IMR-90 (cell line): ENCODE measurements around the gene RAB42.

Experiments
- BHLHE40 ChIP-seq: fragments of 150-350 bp; IDR thresholded peaks from 2 replicates; pipeline ENCODE4 v1.6.1; 2016; ENCODE audit warnings: mild to moderate bottlenecking, low read depth, low read length
- CEBPB ChIP-seq: IDR thresholded peaks from 2 replicates; pipeline ENCODE4 v1.6.1; 2012; ENCODE audit warnings: low read depth, low read length, improper control_type of control experiment
- CTCF ChIP-seq: conservative IDR thresholded peaks from 2 replicates; pipeline ENCODE4 v1.5.1; 2012; ENCODE audit warnings: mild to moderate bottlenecking, low read depth, low read length, improper control_type of control experiment
- ELK1 ChIP-seq: fragments of 150-350 bp; IDR thresholded peaks from 2 replicates; pipeline ENCODE4 v1.6.1; 2016; ENCODE audit warnings: low read depth, mild to moderate bottlenecking, low read length, moderate library complexity, borderline replicate concordance
- FOS ChIP-seq: fragments of 150-350 bp; IDR thresholded peaks from 2 replicates; pipeline ENCODE4 v1.6.1; 2016; ENCODE audit warnings: low read depth, low read length
- MAZ ChIP-seq: IDR thresholded peaks from 2 replicates; pipeline ENCODE4 v1.6.1; 2012; ENCODE audit warnings: low read depth, mild to moderate bottlenecking, low read length, improper control_type of control experiment, moderate library complexity, borderline replicate concordance
- MXI1 ChIP-seq: IDR thresholded peaks from 2 replicates; pipeline ENCODE4 v1.6.1; 2012; ENCODE audit warnings: low read depth, mild to moderate bottlenecking, low read length, moderate library complexity, borderline replicate concordance
- NFE2L2 ChIP-seq: fragments of 150-350 bp; IDR thresholded peaks from 2 replicates; pipeline ENCODE4 v1.6.1; 2016; ENCODE audit warnings: low read depth, mild to moderate bottlenecking, low read length
- POLR2A ChIP-seq: IDR thresholded peaks from 2 replicates; pipeline ENCODE4 v1.6.1; 2012; ENCODE audit warnings: mild to moderate bottlenecking, low read depth, low read length
- SMC3 ChIP-seq: fragments of 150-350 bp; IDR thresholded peaks from 2 replicates; pipeline ENCODE4 v1.6.1; 2016; ENCODE audit warnings: low read depth, mild to moderate bottlenecking, antibody characterized with exemption, low read length, moderate library complexity
- USF2 ChIP-seq: fragments of 150-350 bp; IDR thresholded peaks from 2 replicates; pipeline ENCODE4 v1.6.1; 2017; ENCODE audit warnings: mild to moderate bottlenecking, antibody characterized with exemption, low read length, low read depth

GRCh38 chr1:28604411-28604810, 12.3 kb downstream of the RAB42 start:
- no peak for TF ChIP-seq CTCF
- no peak for TF ChIP-seq MAZ
- TF ChIP-seq ELK1, result no peak
- no peak for TF ChIP-seq POLR2A
- no peak for TF ChIP-seq SMC3
- TF ChIP-seq CEBPB, result no peak
- TF ChIP-seq FOS, result no peak
- TF ChIP-seq NFE2L2, result no peak
- no peak for TF ChIP-seq MXI1
- TF ChIP-seq USF2, result no peak
- no peak for TF ChIP-seq BHLHE40
